ENCODE data around the gene ZNF318.
A peak's percentile ranks its signal among the peaks of the same experiment; 100 is the strongest.
"Not testable (repeated sequence)": the region's sequence is repeated elsewhere in the genome, so short reads cannot be mapped to it uniquely, and the experiment has no call there.

Gene ZNF318

DNA sequence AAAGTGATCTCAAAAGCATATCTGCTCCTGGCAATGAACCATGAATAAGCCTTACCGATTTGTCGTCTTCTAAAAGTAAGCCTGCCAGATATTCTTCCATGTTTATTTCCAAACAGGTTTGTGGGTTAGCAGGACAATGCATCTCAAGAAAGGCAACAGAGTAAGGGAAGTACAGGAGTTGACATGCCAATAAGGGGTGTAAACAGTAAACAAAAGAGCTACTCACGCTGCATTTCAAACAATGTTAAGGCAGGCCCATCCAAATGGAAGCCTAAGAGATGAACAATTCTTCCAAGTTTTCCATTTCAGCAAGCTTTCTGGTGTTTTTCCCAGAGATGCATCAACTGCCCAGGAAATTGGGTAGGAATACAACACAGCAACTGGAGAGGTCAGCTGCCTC lies 33.1 kb downstream of the ZNF318 start:
- no peak for DNase-seq

DNA sequence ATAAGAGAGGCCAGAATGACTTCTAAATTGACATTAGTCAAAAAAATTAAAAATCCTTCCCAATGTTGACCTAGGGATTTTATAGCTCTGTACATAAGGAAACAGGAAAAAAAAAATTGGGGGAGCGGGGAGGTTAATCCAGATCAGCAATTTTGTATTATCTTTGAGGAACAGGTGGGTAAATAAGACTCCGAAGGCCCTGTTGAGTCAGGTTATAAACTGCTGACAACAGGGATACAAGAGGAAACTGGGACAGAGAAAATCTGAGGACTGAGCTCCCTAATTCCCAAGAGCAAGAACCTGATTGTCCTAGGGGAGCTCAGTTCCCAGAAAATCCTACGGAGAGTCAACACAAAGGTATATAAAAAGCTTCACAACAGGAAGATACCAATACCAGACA lies 34.0 kb downstream of the ZNF318 start:
- DNase-seq, result no peak

DNA sequence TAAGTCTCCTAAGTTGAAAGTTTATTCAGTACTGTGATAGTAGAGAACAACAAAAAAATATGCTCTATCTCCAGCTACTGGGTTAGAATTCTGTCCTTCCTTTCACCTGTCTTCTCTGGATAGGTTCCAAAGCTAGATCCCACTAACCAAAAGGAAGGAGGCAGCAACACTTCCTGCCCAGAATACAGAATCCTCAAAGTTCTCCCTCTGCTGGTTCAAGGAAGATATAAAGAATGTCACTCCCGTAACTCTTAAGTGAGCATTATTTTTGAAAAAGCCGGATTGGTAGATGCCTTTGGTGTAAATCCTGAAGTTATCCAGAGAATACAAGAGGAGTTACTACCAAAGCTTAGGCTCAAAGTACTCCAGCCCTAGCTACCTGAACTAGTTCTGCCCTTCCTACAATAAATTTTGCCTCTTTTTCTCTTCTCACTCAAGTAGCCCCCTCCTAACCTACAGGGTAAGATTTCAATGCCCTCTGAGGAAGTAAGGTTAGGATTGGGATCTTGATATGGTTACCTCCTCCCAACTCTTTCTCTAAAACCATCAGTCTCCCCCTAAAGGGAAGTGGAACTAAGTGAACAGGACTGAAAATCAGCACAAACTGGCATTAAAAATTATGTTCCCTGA lies 34.9 kb downstream of the ZNF318 start:
- DNase-seq, result peak; percentile 37 to 62

DNA sequence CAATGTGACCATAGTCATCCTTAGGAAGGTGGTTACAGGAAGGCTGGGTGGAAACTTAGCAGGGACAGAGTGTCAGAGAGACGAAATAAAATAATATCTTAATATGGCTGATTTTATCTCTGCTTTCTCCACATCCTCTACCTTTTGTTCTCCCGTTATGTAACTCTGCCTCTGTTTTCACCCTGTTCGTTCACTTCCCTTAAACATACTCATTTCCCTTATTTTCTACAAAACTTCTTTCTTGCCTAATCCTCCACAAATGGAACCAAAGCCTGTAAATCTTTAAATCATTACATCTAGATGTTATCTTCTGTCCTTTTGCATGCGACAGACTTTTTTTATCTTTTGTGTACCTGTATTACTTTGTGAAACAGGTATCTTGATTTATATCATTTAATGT lies 37.6 kb downstream of the ZNF318 start:
- peak; percentile 27 to 78 for DNase-seq

DNA sequence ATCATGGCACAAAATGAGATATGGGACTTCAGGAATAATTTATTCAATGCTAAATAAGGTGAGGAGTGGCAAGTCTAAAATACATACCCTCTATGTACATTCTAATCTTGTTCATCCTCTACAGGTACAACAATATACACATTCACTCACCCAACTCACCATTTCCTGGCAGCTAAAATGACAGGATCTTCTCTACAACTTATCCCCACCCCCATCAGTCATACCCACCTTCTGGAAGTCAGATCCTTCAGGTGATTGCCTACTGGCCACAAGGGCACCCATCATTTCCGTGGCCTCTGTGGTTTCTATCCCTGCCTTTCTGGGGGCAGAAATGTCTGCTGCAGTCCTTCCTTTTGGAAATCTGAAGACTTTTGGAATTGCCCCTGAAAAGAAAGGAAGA lies 38.0 kb downstream of the ZNF318 start:
- DNase-seq, result no peak

DNA sequence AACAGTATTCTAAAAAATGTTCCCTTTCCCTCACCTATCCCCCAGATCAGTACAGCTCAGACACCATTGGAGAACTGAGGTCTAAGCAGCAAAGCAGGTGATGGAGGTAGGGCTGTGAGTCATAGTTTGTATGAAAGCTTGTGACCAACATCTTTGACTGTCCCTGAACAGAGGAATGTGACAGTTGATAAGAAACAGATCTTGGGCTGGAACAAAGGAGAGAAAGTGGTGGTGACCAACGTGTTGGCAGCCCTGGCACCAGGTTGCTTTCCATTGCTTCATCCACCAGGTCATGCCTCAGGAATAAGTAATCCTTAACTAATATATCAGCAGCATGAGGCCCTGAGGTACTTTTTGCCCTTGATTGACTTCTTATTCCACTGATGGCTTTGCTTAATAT lies 40.9 kb downstream of the ZNF318 start:
- DNase-seq, result no peak

DNA sequence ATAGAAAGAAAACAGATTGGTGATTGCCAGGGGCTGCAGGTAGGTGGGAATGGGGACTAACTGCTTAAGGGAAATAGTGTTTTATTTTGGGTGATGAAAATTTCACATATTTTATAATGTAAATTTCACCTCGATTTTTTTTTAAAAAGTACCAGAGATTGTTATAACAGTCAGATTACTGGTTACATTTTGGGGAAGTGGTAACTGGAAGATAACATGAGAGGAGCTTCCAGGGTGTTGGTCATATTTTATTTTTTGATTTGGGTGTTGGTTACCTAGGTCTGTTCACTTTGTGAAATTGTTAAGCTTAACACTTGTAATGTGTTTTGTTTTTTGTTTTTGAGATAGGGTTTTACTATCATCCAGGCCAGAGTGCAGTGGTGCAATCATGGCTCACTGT lies 43.6 kb downstream of the ZNF318 start:
- no peak for DNase-seq

DNA sequence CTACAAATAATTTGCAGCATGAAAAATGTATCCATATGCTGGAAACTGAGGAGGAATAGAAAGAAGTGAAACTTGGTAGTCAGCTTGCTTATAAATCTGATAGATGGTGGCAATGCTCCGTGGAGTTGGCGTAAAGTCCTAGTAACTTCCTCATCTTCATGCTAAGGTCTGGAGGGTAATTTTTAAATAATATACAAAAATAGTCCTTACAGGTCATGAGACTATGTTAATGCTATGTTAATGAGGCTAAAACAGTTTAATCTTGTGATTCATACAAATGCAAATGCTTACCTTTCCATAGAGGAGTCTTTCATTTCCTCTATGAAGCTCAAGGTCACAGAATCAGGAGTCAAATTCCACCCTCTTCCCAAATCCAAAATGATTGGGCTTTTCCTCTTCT lies 51.4 kb downstream of the ZNF318 start:
- DNase-seq, result peak; percentile 38 to 40

DNA sequence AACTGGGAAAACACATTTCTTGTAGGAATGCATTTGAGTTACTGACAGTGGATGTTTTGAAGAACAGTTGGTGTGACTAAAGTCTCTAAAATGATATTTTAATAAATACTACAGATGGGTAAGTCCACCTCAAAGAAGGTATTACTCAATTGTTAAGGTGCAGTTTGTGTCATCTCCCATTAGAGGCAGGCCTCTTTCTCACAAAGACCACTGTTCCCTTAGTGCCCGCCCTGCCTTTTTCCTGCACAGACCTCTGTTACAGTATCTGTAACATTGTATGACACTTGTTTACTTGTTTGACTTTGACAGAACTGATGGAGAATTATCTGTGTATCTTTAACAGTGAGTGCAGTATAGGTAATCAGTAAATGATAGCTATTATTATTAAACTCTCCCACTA lies 55.6 kb downstream of the ZNF318 start:
- no peak for DNase-seq

DNA sequence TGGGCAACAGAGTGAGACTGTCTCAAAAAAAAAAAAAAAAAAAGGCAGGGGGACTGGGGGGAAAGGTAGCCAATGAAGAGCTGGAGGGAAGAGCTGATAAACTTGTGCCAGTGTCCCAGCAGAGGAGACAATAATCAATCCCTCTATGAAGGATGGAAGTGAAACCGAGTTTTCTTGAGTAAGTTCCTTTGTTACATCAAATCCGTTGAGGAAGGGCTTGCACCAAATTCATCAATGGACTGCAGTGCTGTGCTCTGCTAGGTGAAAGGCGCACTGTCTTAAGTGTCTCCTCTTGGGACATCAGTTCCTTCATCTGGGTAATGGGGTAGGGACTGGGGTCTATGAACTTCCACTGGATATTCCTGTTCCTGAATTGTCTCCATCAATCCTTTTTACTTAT lies 57.8 kb downstream of the ZNF318 start:
- DNase-seq, result peak; percentile 44 to 58

DNA sequence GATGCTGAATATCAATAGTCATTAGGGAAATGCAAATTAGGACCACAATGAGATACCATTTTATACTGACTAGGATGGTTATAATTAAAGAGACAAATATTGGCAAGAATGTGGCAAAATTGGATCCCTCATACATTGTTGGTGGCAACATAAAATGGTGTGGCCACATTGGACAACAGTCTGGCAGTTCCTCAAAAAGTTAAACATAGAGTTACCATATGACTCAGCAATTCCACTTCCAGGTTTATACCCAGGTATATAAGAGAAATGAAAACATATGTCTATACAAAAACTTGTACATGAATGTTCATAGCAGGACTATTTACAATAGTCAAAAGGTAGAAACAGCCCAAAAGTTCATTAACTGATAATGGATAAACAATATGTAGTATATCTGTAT lies 58.8 kb downstream of the ZNF318 start:
- peak; percentile 21 to 66 for DNase-seq

DNA sequence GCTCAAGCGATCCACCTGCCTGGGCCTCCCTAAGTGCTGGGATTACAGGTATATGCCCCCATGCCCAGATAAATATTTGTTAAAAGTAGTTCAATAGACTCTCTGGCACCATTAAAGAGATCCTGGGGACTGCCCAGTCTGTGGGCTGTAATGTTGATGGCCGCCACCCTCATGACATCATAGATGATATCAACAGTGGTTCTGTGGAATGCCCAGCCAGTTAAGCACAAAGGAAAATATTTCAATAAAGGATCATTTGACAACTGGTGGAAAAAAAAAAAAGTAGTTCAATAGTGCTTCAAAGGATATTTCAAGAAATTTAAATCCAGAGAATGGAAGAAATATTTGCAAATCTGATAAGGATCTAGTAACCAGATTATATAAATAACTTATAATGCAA lies 59.3 kb downstream of the ZNF318 start:
- no peak for DNase-seq

DNA sequence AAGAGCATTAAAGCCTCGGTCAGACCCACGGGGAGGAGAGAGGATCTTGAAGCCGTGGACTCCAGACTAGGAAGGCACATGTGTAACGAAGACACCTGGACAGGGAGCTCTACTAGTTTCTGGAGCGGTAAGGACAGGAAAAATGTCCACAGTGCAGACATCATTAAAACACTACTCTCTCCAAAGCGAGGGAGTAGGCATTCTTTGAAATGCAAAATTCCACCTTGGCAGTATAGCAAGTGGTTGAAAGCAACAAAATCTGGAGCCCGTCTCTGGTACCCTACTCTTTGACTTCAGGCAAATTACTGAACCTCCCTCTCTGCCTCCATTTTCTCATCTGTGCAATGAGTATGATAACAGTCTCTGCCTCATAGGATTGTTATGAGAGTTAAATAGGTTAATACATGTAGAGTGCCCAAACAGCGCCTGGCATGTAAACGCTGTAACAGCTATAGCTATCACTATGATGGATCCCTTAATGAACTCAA lies 60.4 kb downstream of the ZNF318 start:
- DNase-seq, result no peak

DNA sequence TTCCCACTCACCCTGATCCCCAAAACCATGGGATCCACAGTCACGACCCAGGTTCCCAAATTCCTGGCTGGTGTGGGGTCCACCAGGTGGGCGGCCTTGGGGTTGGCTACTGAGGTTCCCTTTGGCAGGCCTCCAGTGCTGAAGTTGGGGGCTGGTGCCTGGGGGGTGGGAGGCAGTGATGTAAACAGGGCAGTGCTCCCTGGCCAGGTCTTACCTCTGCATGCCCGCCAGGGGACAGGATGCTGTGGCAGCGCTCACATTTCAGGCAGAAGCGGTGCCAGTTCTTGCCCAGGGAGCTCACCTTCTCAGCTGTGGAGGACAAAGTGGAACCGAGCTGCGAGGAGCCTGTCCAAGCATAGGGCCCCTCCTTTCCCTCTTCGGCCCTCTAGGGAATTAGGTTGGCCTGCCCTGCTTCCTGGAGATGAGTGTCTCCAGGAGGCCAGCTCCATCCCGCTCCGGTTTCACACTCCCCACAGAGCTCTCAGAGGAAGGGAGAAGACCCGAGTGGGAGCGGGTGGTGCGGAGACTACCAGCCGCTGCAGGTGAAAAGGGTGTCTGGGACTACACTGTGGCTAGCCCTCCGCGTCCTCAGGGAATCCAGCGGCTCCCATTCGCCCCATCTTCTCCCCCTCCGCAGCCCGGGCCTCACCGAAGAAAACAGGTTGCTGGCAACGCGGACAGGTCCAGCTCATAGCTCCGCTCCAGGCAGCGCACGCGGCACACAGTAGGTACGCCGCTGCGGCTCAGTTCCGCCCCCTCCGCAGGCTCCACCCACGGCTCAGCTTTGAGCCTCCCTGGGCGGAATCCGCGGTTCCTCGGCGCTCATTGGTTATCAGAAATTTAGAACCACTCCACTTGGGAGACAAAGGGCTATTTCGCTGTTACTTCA lies 61.1 kb downstream of the ZNF318 start, which contains the start of gene CRIP3:
Gene CRIP3, minus strand, starts transcription at position 726 of the 889 bp plus-strand sequence. Its CDS starts 34 bp downstream, at position 692.
- peak in 1 of 2 donors; percentile 25 for DNase-seq

DNA sequence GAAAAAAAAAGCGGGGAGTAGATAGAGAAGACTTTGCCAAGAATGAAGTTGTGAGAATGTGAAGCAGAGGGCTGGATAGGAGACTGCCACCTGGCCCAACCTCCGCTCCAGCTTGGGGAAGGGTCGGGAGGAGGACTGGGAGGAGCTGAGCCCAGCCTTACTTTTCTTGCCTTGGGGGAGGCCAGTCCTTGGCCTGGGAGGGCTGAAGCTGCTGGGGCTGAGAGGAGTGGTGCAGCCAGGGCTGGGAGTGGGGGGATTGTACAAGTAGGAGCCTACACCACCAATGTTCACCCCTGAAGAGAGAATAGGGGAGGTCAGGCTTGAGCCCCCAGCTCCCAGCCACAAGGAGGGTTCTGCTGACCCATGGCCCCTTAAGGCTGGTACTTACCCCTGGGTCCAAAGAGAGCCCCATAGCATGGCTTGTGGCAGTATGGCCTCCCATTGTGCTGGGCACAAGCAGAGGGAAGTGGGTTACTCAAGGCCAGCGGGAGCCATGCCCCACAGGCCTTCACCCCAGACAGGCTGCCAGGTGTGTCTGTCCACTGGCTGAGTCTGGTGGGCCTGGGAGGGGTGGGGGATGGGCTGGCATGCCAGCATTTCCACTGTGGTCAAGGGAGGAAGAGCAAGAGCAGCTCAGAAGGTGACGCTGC lies 61.9 kb downstream of the ZNF318 start:
- no peak for DNase-seq

DNA sequence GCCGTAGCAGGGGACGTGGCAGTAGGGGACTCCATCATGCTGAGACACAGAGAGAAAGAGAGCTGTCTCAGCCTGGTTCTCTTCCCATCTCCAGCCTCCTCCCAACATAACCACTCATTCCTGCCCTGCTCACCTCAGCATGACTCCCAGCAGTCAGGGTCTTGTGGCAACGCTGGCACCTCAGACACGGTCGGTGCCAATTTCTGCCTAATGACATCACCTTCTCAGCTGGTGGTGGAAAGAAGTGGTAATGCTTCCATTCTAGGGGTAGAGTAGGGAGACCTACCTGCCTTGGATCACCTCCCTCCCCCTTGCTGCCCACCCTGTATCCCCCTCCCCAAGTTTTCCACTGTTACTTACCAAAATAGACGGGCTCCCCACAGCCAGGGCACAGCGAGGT lies 63.4 kb downstream of the ZNF318 start:
- DNase-seq, result no peak

DNA sequence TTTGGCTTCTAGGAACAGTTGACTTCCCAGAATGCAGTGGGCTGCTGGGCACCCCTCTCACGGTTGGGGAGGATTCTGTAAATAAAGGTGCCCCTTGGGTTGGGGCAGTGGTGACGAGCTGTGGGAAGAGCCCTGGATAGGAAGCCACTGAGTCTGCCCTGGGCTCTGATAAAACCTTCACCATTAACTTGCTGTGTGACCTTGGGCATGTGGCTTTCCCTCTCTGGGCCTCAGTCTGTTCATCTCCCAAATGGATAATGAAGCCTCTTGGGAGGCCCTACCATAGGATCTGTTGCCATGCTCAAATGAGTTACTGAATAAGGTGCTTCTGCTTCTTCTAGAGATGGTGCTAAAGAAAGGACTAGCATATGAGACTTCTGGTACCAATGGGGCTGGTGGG lies 64.6 kb downstream of the ZNF318 start:
- no peak for DNase-seq

DNA sequence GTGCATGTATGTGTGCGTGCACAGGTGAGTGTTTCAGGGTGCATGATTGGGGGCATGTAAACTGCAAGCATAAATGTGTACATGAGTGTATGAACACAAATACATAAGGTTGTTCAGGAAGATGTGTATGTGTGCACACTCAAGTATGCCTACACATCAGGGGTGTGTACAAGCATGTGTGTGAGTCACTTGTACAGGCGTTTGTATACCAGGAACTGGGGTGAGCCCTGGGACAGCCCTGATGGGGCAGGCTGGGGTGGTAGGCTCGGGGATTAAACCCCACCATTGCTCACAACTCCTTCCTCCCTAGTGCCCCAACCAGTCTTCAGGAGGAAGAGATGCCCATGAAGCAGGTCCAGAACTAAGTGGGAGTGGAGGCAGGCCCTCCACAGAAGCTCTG lies 65.1 kb downstream of the ZNF318 start:
- no peak for DNase-seq

DNA sequence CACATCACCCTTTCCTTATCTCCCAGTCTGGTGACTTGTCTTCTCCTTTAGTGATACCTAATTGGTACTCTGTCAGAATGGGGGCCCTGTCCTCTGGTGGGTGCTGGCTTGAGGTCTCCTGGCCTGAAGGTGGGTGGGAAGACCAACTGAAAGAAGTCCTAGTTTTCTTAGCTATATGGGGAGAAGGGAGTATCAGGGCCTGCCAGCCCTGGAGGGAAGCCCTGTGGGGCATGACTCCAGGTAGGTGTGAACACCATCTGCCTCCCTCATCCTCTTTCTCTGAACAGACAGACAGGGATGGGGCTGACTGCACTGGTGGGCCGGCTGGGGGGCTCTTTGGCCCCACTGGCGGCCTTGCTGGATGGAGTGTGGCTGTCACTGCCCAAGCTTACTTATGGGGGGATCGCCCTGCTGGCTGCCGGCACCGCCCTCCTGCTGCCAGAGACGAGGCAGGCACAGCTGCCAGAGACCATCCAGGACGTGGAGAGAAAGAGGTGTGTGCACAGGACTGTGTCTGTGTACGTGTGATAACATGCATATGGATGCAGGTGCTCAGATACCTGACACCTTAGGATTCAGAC lies 65.6 kb downstream of the ZNF318 start:
- DNase-seq, result no peak

DNA sequence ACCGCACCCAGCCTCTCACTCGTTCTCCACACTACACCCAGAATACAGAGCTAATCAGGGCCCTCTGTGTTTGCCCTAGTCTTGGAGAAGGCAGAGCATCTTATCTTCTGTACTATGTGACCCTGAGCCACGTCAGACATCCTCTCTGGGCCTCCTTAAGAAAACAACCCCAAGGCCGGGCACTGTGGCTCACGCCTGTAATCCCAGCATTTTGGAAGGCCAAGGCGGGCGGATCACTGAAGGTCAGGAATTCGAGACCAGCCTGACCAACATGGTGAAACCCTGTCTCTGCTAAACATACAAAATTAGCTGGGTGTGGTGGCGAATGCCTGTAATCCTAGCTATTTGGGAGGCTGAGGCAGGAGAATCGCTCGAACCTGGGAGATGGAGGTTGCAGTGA lies 66.4 kb downstream of the ZNF318 start:
- DNase-seq, result not testable (repeated sequence)

DNA sequence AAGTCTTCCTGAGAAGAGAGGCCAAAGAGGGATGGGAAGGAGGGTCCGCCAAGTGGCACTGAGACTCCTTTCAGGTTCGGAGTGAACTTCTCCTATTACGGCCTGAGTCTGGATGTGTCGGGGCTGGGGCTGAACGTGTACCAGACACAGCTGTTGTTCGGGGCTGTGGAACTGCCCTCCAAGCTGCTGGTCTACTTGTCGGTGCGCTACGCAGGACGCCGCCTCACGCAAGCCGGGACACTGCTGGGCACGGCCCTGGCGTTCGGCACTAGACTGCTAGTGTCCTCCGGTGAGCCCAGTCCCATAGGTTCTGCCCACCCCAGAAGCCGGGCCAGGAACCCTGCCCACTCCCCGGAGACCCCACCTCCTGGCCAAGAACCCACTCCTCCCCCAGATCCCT lies 67.3 kb downstream of the ZNF318 start:
- DNase-seq, result no peak

DNA sequence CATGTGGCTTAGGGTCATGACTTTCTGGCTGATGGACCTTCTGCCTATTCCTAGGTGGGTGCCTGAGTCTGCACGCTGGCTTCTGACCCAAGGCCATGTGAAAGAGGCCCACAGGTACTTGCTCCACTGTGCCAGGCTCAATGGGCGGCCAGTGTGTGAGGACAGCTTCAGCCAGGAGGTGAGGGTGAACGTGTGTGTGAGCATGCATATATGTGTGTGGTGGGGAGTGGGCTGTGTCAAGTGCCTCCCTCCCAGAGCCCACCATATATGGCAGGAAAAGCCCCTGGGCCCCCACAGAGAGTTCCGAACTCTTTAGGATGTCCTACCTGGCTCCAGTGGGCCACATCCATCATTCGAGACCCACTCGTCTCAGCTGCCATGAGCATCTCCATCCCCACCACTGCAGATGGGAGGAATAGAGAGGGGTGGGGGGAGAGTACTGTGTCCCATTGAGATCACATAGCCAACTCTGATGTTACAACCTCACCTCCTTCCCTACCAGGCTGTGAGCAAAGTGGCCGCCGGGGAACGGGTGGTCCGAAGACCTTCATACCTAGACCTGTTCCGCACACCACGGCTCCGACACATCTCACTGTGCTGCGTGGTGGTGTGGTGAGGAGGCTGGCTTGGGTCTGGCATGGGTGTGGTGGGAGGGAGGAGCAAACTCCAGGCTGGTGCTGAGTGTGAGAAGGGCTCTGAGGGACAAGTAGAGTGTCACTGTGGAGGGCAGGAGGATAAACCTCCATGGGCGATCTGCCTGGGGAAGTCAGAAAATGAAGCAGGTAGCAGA lies 68.2 kb downstream of the ZNF318 start:
- DNase-seq, result no peak

Measured in inflammatory macrophage (primary cell).